ENCODE data around the gene KCNE3. TPM values are rescaled to one million over a fixed set of nuclear protein-coding genes. Genes with fewer than 3 reads are reported as not detected.
A peak's percentile ranks its signal among the peaks of the same experiment; 100 is the strongest.

The KCNE3 gene
- total RNA-seq, 4 donors from 2014 or later: 0.72 to 8.4 (median 3.5) TPM

DNA sequence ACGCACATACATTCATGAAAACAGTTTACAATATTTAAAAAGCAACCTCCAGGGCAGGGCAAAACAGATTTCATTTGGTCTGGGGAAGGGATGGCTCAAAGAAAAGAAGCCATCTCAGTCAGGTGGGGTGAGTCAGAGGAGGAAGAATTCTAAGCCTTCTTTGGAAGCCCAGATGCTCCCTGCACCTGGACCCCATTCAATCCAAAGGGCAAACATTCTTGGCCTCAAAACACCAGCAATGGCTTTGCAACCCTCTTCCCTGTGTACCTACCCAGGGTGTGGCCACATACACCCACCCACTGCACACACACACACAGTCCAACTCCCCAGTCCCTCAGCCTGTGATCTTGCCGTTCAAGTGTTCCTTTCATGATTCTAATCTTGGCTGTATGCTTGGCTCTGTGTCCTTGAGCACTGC, 2.0 kb downstream of the KCNE3 start:
- H3K9me3 ChIP-seq: no peaks in the 10 kb centered on the region
- no peak overlapping the region for H3K4me3 ChIP-seq
- H3K36me3 ChIP-seq: peaks cover 0 to 5% (median 0%) of the 10 kb centered on the region in 3 donors
- peaks cover 0 to 12% (median 0%) of the 10 kb centered on the region in 4 donors for H3K27me3 ChIP-seq
- peaks cover 4 to 61% (median 20%) of the 10 kb centered on the region in 3 donors for H3K4me1 ChIP-seq
- DNase-seq: no peak
- WGBS, 2 donors: 22 to 30% methylated on average over 1 to 2 of the region's 2 CpGs
- intact Hi-C loops (cut with DNase I): no loop called here
- H3K27ac ChIP-seq: peak overlapping the region in 1 of 4 donors; percentile 19
- TF ChIP-seq POLR2A (IDR thresholded peaks at IDR 0.05): no peak
- TF ChIP-seq, protein P1, sequence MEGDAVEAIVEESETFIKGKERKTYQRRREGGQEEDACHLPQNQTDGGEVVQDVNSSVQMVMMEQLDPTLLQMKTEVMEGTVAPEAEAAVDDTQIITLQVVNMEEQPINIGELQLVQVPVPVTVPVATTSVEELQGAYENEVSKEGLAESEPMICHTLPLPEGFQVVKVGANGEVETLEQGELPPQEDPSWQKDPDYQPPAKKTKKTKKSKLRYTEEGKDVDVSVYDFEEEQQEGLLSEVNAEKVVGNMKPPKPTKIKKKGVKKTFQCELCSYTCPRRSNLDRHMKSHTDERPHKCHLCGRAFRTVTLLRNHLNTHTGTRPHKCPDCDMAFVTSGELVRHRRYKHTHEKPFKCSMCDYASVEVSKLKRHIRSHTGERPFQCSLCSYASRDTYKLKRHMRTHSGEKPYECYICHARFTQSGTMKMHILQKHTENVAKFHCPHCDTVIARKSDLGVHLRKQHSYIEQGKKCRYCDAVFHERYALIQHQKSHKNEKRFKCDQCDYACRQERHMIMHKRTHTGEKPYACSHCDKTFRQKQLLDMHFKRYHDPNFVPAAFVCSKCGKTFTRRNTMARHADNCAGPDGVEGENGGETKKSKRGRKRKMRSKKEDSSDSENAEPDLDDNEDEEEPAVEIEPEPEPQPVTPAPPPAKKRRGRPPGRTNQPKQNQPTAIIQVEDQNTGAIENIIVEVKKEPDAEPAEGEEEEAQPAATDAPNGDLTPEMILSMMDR (IDR thresholded peaks at IDR 0.05): no peak

DNA sequence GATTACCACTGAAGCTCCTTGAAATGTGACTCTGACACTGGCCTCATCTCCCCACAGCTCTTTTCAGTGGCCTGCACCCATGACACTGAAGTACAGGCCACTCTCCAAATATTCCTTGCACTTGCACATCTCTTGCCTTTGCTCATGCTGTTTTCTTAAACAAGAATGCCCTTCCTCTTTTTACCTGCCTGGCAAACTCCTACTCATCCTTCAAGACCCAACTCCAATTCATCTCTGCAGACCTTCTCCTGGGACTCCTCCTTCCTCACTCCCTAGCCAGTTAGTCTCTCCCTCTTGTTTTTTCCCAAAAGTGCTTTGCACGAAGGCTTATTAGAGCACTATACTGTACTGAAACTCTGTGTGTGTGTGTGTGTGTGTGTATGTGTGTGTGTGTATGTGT, 2.6 kb downstream of the KCNE3 start:
- peaks cover 4 to 63% (median 20%) of the 10 kb centered on the region in 3 donors for H3K4me1 ChIP-seq
- DNase-seq: no peak
- H3K27ac ChIP-seq: no peak overlapping the region
- H3K27me3 ChIP-seq: peaks cover 0 to 12% (median 0%) of the 10 kb centered on the region in 4 donors
- no peak overlapping the region for H3K4me3 ChIP-seq
- WGBS, 2 donors: 58 to 63% methylated on average over 1 of the region's 1 CpG
- no peaks in the 10 kb centered on the region for H3K9me3 ChIP-seq
- TF ChIP-seq, protein P1 (IDR thresholded peaks at IDR 0.05): no peak
- H3K36me3 ChIP-seq: peaks cover 0 to 5% (median 0%) of the 10 kb centered on the region in 3 donors
- intact Hi-C loops (cut with DNase I): no loop called here

DNA sequence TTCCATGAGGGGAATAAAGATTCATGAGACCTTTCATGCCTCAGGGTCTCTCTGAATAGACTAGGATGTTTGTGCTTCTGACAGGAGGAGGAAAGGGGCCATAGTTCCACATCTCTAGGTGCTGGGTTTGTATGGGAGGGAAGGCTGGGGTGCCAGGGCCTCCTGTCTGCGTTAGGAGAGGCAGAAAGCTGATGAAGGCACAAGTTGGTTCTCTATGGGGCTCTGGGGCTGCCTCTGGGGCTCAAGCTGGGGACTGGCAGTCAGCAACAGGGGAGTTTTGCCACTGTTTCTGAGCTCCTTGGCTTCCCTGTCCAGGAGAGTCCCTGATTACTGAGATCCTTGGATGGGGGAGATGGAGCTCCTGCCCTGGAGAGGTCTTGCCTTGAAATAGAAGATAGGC, 4.1 kb downstream of the KCNE3 start:
- Histone ChIP-seq H3K4me1 (peaks cover 4 to 67% (median 20%) of the 10 kb centered on the region in 3 donors), H3K9me3 (no peaks in the 10 kb centered on the region), H3K27me3 (peaks cover 0 to 12% (median 0%) of the 10 kb centered on the region in 4 donors), H3K4me3 (no peak overlapping the region), H3K27ac (peak overlapping the region in 1 of 4 donors; percentile 63), H3K36me3 (peaks cover 0 to 7% (median 0%) of the 10 kb centered on the region in 3 donors)
- intact Hi-C loops (cut with DNase I): no loop called here
- 89 to 100% methylated on average over 1 of the region's 1 CpG for WGBS, 2 donors
- TF ChIP-seq, protein P1 (IDR thresholded peaks at IDR 0.05): no peak
- no peak for DNase-seq

DNA sequence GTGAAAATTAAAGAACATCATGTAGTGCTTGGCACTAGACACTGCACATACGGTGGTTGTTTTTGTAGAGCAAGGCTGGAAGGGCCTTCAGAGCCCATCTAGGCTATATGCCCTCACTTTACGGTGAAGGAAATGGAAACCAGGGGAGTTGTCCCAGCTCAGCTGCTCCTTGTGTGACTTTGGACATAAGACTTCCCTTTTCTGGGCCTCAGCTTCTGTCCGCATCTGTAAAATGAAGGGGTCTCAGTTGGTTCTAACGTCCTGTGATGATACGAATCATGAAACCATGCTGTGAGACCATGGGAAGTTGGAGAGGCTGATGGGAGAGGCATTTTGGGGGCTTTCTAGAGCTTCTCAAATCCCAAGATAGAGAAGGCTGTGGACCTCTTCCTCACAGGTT, 4.7 kb downstream of the KCNE3 start:
- DNase-seq: no peak
- H3K4me1 ChIP-seq: peaks cover 4 to 62% (median 17%) of the 10 kb centered on the region in 3 donors
- intact Hi-C loops (cut with DNase I): no loop called here
- H3K27me3 ChIP-seq: peaks cover 0 to 12% (median 0%) of the 10 kb centered on the region in 4 donors
- TF ChIP-seq, protein P1 (IDR thresholded peaks at IDR 0.05): no peak
- no peaks in the 10 kb centered on the region for H3K9me3 ChIP-seq
- peak overlapping the region in 2 of 4 donors; percentile 63 to 80 for H3K27ac ChIP-seq
- no peak overlapping the region for H3K4me3 ChIP-seq
- peaks cover 0 to 10% (median 0%) of the 10 kb centered on the region in 3 donors for H3K36me3 ChIP-seq
- WGBS, 2 donors: 78 to 90% methylated on average over 5 of the region's 5 CpGs

DNA sequence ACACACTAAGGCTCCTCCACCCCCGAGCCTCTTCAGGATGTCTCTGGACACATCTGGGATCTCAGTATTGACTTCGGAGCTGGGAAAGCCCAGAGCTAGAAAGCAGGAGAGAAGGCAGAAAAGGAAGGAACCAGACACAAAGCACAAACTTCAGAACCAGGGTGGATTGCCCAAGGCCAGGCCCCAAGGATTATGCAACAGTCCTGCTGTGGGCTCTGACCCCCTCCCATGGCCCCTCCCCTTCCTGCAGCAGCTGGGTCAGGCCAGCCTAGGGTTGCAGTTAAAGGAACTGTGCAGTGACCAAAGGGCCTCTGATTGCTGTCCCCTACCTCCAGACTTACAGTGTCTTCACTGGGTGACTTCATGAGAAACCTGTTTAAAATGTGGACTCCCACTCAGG, 5.3 kb downstream of the KCNE3 start:
- intact Hi-C loops (cut with DNase I): no loop called here
- H3K36me3 ChIP-seq: peaks cover 0 to 17% (median 0%) of the 10 kb centered on the region in 3 donors
- peak overlapping the region; percentile 50 to 80 (median 60) for H3K27ac ChIP-seq
- WGBS, 2 donors: 56 to 73% methylated on average over 2 of the region's 2 CpGs
- no peak for DNase-seq
- peaks cover 4 to 56% (median 11%) of the 10 kb centered on the region in 3 donors for H3K4me1 ChIP-seq
- peak overlapping the region in 2 of 4 donors; percentile 15 to 50 for H3K4me3 ChIP-seq
- H3K27me3 ChIP-seq: peaks cover 0 to 5% (median 0%) of the 10 kb centered on the region in 4 donors
- H3K9me3 ChIP-seq: no peaks in the 10 kb centered on the region
- TF ChIP-seq, protein P1 (IDR thresholded peaks at IDR 0.05): no peak
- peak in 1 of 4 donors; percentile 29 for TF ChIP-seq POLR2A (IDR thresholded peaks at IDR 0.05)

Measured in esophagus squamous epithelium (tissue), 5 donors.